HG03280 (cell line): ENCODE data around the gene PHLDA2.

ENCODE experiments used
- ATAC-seq: cut with Tn5 transposase; IDR thresholded peaks from one replicate; pipeline ENCODE4 v1.9.1; 2021; ENCODE audit warnings: mild to moderate bottlenecking, moderate library complexity; ENCODE audit not compliant: unreplicated experiment

The PHLDA2 gene

DNA sequence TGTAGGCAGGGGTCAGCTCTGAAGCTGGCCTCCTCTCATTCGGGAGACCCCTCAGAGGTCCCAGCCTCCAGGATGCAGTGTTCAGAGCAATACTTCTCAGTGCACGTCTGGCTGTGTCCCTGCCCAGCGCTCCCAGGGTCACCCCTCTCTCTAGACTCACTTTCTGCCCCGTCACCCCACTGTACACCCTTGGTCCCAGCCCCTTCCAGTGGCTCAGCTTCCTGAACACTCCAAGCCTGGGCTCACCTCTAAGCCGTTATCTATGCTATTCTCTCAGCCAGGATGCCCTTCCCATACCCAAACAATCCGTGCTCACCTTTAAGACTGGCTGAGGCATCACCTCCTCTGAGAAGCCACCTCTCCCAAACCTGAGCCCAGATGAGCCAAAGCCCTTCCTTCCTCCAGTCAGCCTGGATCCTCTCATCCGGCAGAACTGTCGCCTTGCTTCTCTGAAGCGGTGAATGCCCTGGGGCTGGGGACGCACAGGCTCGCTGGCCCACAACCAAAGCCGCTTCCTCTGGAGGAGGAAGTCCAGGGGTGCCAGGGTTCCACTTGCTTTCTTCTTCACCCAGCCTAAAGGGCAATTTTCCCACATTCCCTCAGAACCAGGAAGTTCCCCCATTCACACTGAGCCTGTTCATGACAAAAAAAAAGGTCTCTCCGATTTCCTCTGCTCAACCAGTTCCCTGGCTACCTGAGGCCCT lies 30.0 kb downstream of the PHLDA2 start:
- no peak for ATAC-seq

DNA sequence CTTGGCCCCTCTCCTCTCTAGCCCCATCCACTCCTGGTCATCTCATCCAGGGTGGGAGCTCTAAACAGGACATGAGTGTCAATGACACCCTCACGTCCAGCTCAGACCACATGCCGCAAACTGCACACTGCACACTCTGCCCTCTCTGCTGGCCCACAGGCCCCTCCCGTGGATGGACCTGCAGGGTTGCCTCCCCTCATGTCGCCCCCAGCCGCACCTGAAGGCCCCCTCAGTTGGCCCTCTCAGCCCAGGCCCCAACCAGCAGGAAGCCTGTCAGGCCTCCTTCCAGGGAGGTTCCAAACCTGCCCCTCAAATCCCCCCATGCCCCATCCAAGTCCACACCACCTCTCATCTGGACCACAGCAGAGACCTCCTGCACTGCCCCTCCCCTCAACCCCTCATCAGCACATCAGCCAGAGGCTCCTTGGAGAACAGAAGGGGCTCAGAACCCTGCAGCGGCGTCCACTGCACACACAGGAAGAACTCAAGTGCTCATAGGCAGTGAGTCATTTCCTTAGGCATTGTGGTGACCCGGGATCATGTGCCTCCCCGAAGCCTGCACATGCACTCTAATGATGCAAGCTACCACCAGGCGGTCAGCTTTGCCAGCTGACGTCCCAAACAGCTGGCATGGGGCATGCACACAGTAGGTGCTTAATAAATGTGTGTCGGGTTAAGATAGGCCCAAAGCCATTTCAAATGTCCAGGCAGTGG lies 30.7 kb downstream of the PHLDA2 start:
- no peak for ATAC-seq

GRCh38 chr11:2897048-2897447 lies 32.2 kb downstream of the PHLDA2 start:
- ATAC-seq = no peak

DNA sequence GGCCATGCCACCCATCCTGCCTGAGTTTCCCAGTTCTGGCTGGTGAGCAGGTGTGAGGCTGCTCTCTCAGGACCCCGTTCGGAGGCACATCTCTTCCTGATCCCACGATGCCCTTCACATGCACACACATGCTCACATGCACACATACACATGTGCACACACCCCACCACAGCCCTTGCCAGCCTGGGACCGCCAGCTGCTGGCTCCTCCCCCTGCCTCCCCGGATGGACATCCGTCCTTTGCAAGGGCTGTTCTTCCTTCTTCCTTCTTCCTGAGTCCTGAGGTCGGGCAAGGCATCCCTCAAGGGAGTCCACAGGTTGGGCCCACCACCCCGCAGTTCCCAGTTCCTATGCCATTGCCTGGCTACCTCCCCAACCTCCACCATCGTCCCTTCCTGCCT lies 33.2 kb downstream of the PHLDA2 start:
- no peak for ATAC-seq

- ATAC-seq = no peak
Measured at GRCh38 chr11:2893935-2894334, 35.3 kb downstream of the PHLDA2 start.

GRCh38 chr11:2892967-2893528 lies 36.2 kb downstream of the PHLDA2 start:
- ATAC-seq = no peak

- no peak for ATAC-seq
Measured at GRCh38 chr11:2892215-2892966, 36.8 kb downstream of the PHLDA2 start.

- no peak for ATAC-seq
Measured at GRCh38 chr11:2891326-2892214, 37.6 kb downstream of the PHLDA2 start.

GRCh38 chr11:2890466-2891294 lies 38.5 kb downstream of the PHLDA2 start:
- ATAC-seq = no peak

DNA sequence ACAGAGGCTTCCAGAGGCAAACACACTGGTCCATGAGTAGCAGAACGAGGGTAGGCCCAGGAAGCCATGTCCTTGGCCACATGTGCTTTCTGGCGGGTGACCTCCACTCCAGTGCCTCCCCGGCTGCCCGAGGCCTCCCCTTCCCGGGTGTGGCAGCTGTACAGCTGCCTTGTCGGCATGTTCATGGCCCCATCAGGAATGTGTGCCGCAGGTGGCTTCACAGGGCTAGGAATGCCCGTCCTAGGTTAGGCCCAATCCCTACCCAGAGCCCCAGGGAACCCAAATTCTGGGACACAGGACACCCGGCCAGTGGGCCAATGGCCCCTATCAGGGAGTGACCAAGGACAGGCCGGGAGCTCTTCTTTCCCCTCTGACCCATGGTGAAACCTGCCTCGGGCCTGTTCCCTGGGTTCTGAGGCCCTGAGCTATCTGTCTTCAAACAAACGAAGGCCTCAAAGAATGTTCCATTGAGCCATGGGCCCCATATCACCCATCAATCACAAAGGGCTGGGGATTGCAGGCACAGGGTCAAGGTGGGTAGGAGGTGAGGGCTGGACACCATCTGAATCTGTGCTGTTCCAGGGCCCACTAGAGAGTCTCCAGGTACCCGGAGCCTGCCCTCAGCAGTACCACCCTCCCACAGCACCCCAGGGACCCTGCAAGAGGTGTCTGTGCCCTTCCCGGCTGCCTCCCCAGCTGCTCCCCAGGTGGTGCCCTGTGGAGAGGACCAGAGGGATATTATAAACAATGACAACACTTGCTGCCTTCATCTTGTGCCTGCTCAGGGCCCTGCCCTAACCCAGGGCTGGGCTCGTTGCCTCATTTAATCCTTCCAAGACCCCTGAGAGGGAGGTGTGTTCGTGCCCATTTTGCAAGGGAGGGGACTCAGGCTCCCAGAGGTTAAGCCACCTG lies 39.6 kb downstream of the PHLDA2 start:
- ATAC-seq = no peak

- ATAC-seq = no peak
Measured at GRCh38 chr11:2888266-2888968, 40.8 kb downstream of the PHLDA2 start.

DNA sequence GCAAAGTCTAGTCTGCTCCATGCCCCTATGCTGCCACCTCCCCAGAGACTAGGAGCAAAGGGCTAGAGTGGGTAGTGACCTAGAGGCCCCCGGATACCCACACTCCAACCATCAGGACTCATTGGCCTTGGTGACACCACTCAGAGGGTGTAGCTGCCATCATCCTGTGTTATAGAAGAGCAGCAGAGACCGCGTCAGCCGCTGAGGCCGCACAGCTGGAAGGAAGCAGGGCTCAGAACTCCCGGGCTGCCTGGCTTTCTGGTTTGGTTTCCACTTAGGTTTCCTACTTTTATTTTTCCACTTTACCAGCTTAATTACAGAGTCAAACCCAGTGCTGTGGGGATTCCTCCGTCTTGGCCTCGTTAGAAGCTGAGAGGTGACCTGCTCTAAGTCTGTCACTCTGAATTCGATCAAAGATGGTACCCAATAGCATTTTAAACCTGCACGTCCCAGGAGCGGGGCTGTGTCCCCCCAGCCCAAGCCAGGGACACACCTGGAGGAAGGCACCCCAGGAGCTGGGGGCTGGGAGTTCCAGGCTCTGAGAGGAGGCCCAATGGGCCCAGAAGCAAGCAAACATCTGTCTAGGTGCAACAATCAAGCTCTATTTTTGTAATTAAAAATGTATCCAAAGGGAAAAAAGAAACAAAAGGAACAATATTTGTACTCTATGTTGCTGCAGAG lies 41.6 kb downstream of the PHLDA2 start:
- ATAC-seq = no peak

DNA sequence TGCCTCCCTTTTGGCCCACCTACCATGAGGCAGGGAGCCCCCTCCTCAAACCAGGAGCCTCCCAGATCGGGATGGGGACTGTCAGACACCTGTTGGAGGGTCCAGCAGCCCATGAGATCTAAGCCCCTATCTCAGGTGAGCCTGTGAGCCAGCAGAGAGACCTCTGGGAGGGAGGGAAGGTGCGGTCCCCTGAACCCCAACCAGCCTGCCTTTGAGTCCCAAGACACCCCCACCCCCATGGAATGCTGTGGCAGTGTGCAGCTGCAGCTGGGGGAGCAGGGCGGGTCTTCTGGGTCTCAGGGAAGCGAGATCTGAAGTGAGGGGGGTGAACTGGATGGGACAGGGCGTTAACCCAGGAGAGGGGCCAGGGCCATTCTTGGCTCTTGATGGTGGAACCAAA lies 42.3 kb downstream of the PHLDA2 start:
- no peak for ATAC-seq

DNA sequence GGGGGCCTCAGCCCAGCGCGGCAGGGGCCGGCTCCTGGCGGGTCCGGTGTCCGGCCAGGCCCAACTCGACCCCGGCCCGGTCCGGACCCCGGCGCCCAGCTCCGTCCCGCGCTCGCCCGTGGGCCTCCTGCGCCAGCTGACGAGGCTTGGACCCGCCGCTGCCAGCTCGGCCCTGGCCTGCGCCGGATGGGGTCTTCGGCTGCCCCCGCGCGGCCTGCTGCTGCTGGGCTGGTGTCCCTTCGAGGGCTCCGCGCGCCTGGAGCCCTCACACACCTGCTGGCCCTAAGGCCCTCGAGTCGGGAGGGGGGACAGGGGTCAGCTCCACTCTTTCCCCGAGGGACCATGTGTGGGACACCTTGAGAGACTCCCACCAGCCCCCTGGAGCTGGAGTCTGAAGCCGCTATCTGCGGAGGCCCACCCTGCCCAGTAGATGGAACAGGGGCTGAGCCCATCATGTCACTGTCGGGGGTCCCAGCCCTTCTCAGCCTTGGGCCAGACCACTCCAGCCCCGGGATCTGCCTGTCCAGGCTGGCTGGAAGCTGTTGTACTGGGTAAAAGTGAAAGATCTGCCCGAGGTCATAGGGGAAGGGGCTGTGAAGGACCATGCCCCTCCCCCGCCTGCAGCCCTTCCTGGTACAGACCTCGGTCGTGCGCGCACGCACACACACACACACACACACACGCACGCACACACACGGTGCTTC lies 42.9 kb downstream of the PHLDA2 start:
- no peak for ATAC-seq

DNA sequence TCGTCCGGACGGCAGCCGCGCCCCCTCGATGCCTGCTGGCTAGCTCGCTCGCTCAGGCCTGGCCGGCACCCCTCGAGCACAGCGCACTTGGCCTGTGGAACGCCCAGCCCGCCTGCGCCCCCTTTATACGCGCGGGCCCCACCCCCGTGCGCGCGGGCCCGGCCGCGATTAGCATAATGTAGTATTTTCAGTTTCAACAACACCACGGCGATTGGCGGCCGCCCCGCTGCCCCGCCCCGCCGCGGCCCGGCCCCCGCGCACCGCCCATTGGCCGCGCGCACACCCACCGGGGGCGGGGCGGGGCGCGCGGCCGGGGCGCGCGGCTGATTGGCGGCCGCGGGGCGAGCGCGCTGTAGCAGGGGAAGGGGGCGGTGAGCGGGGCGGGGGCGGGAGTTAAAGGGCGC lies 43.5 kb downstream of the PHLDA2 start, which contains the start of gene CDKN1C:
CDKN1C (minus strand) TSS at position 98 of the 404 bp plus-strand sequence. CDS start 319 bp downstream, outside the sequence.
- peak; percentile 76 for ATAC-seq

DNA sequence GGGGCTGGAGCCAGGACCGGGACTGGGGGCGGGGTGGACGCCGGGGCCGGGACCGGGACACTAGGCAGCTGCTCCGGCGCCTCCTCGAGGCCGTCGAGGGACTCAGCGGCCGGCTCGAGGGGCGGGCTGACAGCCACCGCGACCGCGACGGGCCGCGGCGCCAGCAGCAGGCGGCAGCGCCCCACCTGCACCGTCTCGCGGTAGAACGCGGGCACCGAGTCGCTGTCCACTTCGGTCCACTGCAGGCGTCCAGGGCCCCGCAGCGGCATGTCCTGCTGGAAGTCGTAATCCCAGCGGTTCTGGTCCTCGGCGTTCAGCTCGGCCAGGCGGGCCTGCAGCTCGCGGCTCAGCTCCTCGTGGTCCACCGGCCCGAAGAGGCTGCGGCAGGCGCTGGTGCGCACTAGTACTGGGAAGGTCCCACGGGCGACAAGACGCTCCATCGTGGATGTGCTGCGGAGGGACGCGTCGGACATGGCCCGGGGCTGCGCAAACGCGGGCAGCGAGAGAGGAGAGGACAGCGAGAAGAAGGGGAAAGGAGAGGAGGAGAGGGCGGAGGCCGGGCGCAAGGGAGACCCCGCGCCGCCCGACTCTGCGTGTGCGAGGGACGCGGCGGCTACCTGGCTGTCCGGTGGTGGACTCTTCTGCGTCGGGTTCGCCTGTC lies 44.1 kb downstream of the PHLDA2 start:
- no peak for ATAC-seq
